ENCODE data around the gene FRMPD4. TPM values are rescaled to one million over a fixed set of nuclear protein-coding genes. Genes with fewer than 3 reads are reported as not detected.
A peak's percentile ranks its signal among the peaks of the same experiment; 100 is the strongest.

FRMPD4 gene
- total RNA-seq, 4 donors from 2014 or later = under 0.01 to 0.39 (median 0.30) TPM; not detected in 1

DNA sequence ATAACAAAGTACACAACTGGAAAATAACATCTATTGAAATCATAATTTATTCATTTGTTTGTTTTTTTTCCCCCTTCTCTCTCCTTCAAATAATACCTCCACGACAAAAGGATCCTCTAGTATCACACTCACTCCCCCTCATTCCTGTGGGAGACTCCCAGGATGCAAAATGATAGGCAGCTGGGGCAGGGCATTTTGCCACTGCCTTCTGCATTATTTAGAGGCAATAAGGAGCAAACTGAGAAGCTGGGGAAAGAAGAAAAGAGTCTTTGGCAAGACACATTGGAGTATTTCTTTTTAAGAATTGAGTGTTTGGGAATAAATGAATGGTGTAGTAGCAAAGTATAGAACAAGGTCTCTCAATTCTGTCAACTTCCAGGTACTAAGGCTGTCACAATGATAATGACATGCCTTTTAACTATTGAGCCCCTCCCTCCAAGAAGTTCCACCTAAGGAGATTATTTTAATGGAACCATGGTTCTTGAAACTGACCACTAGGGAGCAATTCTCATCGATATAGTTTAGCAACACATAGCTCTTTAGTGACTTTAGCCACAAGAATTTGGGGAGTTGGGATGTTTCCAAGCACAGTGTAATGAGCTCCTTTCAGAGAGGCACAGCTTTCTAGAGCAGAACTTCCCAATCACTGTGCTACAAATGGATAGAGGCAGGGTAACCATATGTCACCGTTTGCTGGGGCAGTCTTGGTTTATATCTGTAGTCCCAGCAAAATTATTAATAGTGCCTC is 303.3 kb downstream of the FRMPD4 start:
- WGBS, 2 donors = 32 to 34% methylated on average over 3 of the region's 3 CpGs
- no peaks in the 10 kb centered on the region for H3K27me3 ChIP-seq
- no peak overlapping the region for H3K4me3 ChIP-seq
- H3K4me1 ChIP-seq = no peaks in the 10 kb centered on the region
- TF ChIP-seq POLR2A (IDR thresholded peaks at IDR 0.05) (no peak), EP300 (IDR thresholded peaks at IDR 0.05) (no peak)
- TF ChIP-seq, protein P1, sequence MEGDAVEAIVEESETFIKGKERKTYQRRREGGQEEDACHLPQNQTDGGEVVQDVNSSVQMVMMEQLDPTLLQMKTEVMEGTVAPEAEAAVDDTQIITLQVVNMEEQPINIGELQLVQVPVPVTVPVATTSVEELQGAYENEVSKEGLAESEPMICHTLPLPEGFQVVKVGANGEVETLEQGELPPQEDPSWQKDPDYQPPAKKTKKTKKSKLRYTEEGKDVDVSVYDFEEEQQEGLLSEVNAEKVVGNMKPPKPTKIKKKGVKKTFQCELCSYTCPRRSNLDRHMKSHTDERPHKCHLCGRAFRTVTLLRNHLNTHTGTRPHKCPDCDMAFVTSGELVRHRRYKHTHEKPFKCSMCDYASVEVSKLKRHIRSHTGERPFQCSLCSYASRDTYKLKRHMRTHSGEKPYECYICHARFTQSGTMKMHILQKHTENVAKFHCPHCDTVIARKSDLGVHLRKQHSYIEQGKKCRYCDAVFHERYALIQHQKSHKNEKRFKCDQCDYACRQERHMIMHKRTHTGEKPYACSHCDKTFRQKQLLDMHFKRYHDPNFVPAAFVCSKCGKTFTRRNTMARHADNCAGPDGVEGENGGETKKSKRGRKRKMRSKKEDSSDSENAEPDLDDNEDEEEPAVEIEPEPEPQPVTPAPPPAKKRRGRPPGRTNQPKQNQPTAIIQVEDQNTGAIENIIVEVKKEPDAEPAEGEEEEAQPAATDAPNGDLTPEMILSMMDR (IDR thresholded peaks at IDR 0.05) = no peak
- H3K9me3 ChIP-seq = no peaks in the 10 kb centered on the region
- H3K27ac ChIP-seq = no peak overlapping the region
- H3K36me3 ChIP-seq = no peaks in the 10 kb centered on the region
- peak in 1 of 2 donors; percentile 14 for DNase-seq (ENCODE audit: low spot score in 2 of 2)

GRCh38 chrX:12443534-12444098 is 305.3 kb downstream of the FRMPD4 start:
- no peak for DNase-seq (ENCODE audit: low spot score in 2 of 2)
- TF ChIP-seq, protein P1 (IDR thresholded peaks at IDR 0.05) = no peak
- no peak for TF ChIP-seq EP300 (IDR thresholded peaks at IDR 0.05)
- no peak for TF ChIP-seq POLR2A (IDR thresholded peaks at IDR 0.05)
- Histone ChIP-seq H3K36me3 (no peaks in the 10 kb centered on the region), H3K4me1 (no peaks in the 10 kb centered on the region), H3K27ac (no peak overlapping the region), H3K9me3 (no peaks in the 10 kb centered on the region), H3K4me3 (no peak overlapping the region), H3K27me3 (no peaks in the 10 kb centered on the region)
- WGBS, 2 donors = 61 to 72% methylated on average over 7 of the region's 7 CpGs

GRCh38 chrX:12446342-12447075 is 308.2 kb downstream of the FRMPD4 start:
- 84 to 88% methylated on average over 4 to 7 of the region's 7 CpGs for WGBS, 2 donors
- TF ChIP-seq EP300 (IDR thresholded peaks at IDR 0.05) (no peak), POLR2A (IDR thresholded peaks at IDR 0.05) (no peak)
- TF ChIP-seq, protein P1 (IDR thresholded peaks at IDR 0.05) = no peak
- no peaks in the 10 kb centered on the region for H3K9me3 ChIP-seq
- H3K36me3 ChIP-seq = no peaks in the 10 kb centered on the region
- no peak for DNase-seq (ENCODE audit: low spot score in 2 of 2)
- no peaks in the 10 kb centered on the region for H3K27me3 ChIP-seq
- H3K4me1 ChIP-seq = no peaks in the 10 kb centered on the region
- H3K27ac ChIP-seq = no peak overlapping the region
- H3K4me3 ChIP-seq = no peak overlapping the region

DNA sequence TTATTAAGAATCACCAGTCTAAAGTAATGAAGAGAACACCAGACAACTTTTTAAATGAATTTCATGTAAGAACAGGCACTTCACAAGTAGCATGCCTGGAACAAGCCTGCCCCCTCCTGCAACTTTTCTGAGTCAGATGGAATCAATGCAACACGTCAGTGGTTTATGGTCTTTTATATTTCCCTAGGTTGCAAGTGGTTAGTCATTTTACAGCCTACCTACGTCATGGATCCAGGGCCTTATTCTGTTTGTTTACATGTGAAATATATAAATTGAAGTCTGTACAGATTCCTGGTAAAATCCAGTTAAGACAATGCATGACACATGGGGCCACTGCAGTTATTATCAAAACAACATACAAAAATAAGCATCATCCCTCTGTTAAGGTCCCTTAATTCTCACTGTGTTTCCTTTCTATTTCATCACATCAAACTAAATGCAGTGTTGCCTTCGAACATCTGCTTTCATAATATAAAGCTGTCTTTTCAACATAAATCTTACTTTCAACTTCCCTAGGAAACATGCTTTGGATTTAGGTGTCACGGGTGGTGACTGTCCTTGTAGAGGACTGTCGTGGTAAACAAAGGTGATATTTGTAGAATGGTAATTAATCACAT is 309.3 kb downstream of the FRMPD4 start:
- no peak overlapping the region for H3K4me3 ChIP-seq
- TF ChIP-seq, protein P1 (IDR thresholded peaks at IDR 0.05) = no peak
- TF ChIP-seq POLR2A (IDR thresholded peaks at IDR 0.05) = no peak
- no peak for TF ChIP-seq EP300 (IDR thresholded peaks at IDR 0.05)
- no peaks in the 10 kb centered on the region for H3K27me3 ChIP-seq
- no peaks in the 10 kb centered on the region for H3K36me3 ChIP-seq
- WGBS, 2 donors = 54 to 62% methylated on average over 5 of the region's 5 CpGs
- no peak overlapping the region for H3K27ac ChIP-seq
- H3K9me3 ChIP-seq = no peaks in the 10 kb centered on the region
- H3K4me1 ChIP-seq = no peaks in the 10 kb centered on the region
- peak in 1 of 2 donors; percentile 10 for DNase-seq (ENCODE audit: low spot score in 2 of 2)

All from tibial nerve (tissue), 4 donors.